Transverse colon (tissue), 4 donors: Measurements from ENCODE around the gene MAPK1. TPM values are rescaled to one million over a fixed set of nuclear protein-coding genes. Genes with fewer than 3 reads are reported as not detected.

Experiments used
- DNase-seq: peaks from one replicate; pipeline ENCODE4 v3.0.0-alpha.2; 2019
- H3K27ac ChIP-seq, 4 donors: fragments of 200-600 bp; sonication (generic); 2 replicates each; pipeline ENCODE4 v1.5.1; 2016 to 2018; ENCODE audit warnings: inconsistent platforms in 4 of 4
- H3K27me3 ChIP-seq: fragments of 200-600 bp; sonication (generic); 2 replicates; pipeline ENCODE4 v1.5.1; 2017; ENCODE audit warnings: inconsistent platforms
- H3K36me3 ChIP-seq, 4 donors: fragments of 200-600 bp; sonication (generic); 2 replicates each; pipeline ENCODE4 v1.5.1; 2017 to 2019; ENCODE audit warnings: inconsistent platforms in 4 of 4
- H3K4me1 ChIP-seq, 4 donors: fragments of 200-600 bp; sonication (generic); 2 replicates each; pipeline ENCODE4 v1.5.1; 2017 to 2020; ENCODE audit warnings: inconsistent platforms in 4 of 4
- H3K4me3 ChIP-seq, 4 donors: fragments of 200-600 bp; sonication (generic); 1 replicate in 1 of 4; 2 replicates in 3 of 4; pipeline versions ENCODE4 v1.5.1 to v1.6.1; 2017 to 2019; ENCODE audit warnings: inconsistent platforms in 4 of 4
- H3K9me3 ChIP-seq, 2 donors: fragments of 200-600 bp; sonication (generic); 2 replicates each; pipeline ENCODE4 v1.5.1; 2017 to 2019; ENCODE audit warnings: inconsistent platforms in 2 of 2
- CTCF ChIP-seq, 5 experiments: fragments of 200-600 bp in 3 of 5; fragments of 450-650 bp in 2 of 5; sonication (generic) in 3 of 5; IDR thresholded peaks; 1 replicate in 2 of 5; 2 replicates in 3 of 5; pipeline ENCODE4 v1.5.1; 2016 to 2017; ENCODE audit warnings: antibody characterized with exemption in 5 of 5, inconsistent platforms in 3 of 5, mild to moderate bottlenecking in 2 of 5, moderate library complexity in 1 of 5
- EP300 ChIP-seq: sonication (generic); formaldehyde crosslinking; IDR thresholded peaks from one replicate; pipeline ENCODE4 v1.6.1; 2017; ENCODE audit warnings: antibody characterized with exemption, low read depth
- POLR2A ChIP-seq: fragments of 450-650 bp; IDR thresholded peaks from one replicate; pipeline ENCODE4 v1.6.1; 2016; ENCODE audit warnings: antibody characterized with exemption, mild to moderate bottlenecking, moderate library complexity
- POLR2AphosphoS5 ChIP-seq, 3 donors: sonication (generic); formaldehyde crosslinking; IDR thresholded peaks; one replicate each; pipeline ENCODE4 v1.6.1; 2016; ENCODE audit warnings: antibody characterized with exemption in 3 of 3
- WGBS, 2 donors: methylation state at CpG; one replicate each; pipeline ENCODE4 v1.1.5; 2018; ENCODE audit warnings: low coverage in 1 of 2; 5-methylcytosine and 5-hydroxymethylcytosine counted together
- in situ Hi-C, 4 donors: fragments of 200-750 bp; cut with MboI; loops; one replicate each; pipeline versions ENCODE4 v1.15.0 to v1.15.1; 2017; ENCODE audit warnings: low sequenced_read_pairs in 3 of 4, low pct_ligation_motif_present in 1 of 4, low pct_unique_long_range_greater_than_20kb in 1 of 4
- intact Hi-C: fragments of 100-400 bp; cut with DNase I; formaldehyde crosslinking; loops from one replicate; pipeline ENCODE4 v1.15.1; 2023; ENCODE audit warnings: low total_unique reads
- total RNA-seq, 4 donors: library from RNA; depleted of rRNA; stranded (reverse); fragments of >200 nt; gene quantifications; one replicate each; pipeline ENCODE4 v1.1.0, GENCODE V29; 2016

MAPK1 gene
- total RNA-seq, 4 donors from 2014 or later, result 37.1 to 303 (median 57.0) TPM

- TF ChIP-seq CTCF (IDR thresholded peaks at IDR 0.05) (no peak), POLR2A (no peak)
- no peaks in the 10 kb centered on the region for H3K36me3 ChIP-seq
- intact Hi-C loops, result no loop called here
- H3K4me1 ChIP-seq, result peaks cover 4 to 34% (median 23%) of the 10 kb centered on the region in 4 donors
- no peaks in the 10 kb centered on the region for H3K9me3 ChIP-seq
- peak overlapping the region in 1 of 4 donors; percentile 88 for H3K27ac ChIP-seq
- H3K27me3 ChIP-seq, result no peaks in the 10 kb centered on the region
- DNase-seq, result no peak
- H3K4me3 ChIP-seq, result no peak overlapping the region
- 91 to 94% methylated on average over 6 to 7 of the region's 7 CpGs for WGBS, 2 donors
- in situ Hi-C loops, result no loop called here
These were observed 1.2 kb upstream of the MAPK1 start for GRCh38 chr22:21868651-21869050.

GRCh38 chr22:21866833-21867527 lies 465 bp downstream of the MAPK1 start:
- H3K27ac ChIP-seq, result peak overlapping the region; percentile 88 to 95 (median 89)
- WGBS, 2 donors, result 0 to 1% methylated on average over 4 to 82 of the region's 91 CpGs

GRCh38 chr22:21865041-21865440 lies 2.4 kb downstream of the MAPK1 start:
- Histone ChIP-seq H3K36me3 (no peaks in the 10 kb centered on the region), H3K9me3 (no peaks in the 10 kb centered on the region), H3K27me3 (no peaks in the 10 kb centered on the region), H3K4me3 (peak overlapping the region in 1 of 4 donors; percentile 89), H3K27ac (peak overlapping the region in 1 of 4 donors; percentile 88), H3K4me1 (peaks cover 22 to 69% (median 46%) of the 10 kb centered on the region in 4 donors)
- 36 to 45% methylated on average over 3 of the region's 3 CpGs for WGBS, 2 donors
- DNase-seq, result no peak
- TF ChIP-seq POLR2A (no peak), POLR2AphosphoS5 (IDR thresholded peaks at IDR 0.05) (peak in 1 of 3 donors; percentile 33)
- in situ Hi-C loops (no loop called here), intact Hi-C loops (no loop called here)

More at GRCh38 chr22:21866833-21867527, 465 bp downstream of the MAPK1 start:
- no peaks in the 10 kb centered on the region for H3K27me3 ChIP-seq
- peak overlapping the region; percentile 82 to 99 (median 92) for H3K4me3 ChIP-seq
- in situ Hi-C loops (no loop called here), intact Hi-C loops (no loop called here)
- DNase-seq, result peak; percentile 35
- H3K36me3 ChIP-seq, result no peaks in the 10 kb centered on the region
- peaks cover 4 to 49% (median 28%) of the 10 kb centered on the region in 4 donors for H3K4me1 ChIP-seq
- no peaks in the 10 kb centered on the region for H3K9me3 ChIP-seq
- TF ChIP-seq POLR2A (no peak), CTCF (IDR thresholded peaks at IDR 0.05) (no peak), EP300 (no peak), POLR2AphosphoS5 (IDR thresholded peaks at IDR 0.05) (no peak)

GRCh38 chr22:21862386-21863245 lies 4.8 kb downstream of the MAPK1 start:
- no peak overlapping the region for H3K27ac ChIP-seq
- no peaks in the 10 kb centered on the region for H3K27me3 ChIP-seq
- TF ChIP-seq CTCF (IDR thresholded peaks at IDR 0.05) (no peak), POLR2A (no peak)
- H3K36me3 ChIP-seq, result no peaks in the 10 kb centered on the region
- H3K9me3 ChIP-seq, result no peaks in the 10 kb centered on the region
- 83 to 84% methylated on average over 5 to 9 of the region's 9 CpGs for WGBS, 2 donors
- in situ Hi-C loops, result no loop called here
- intact Hi-C loops, result no loop called here
- peaks cover 31 to 81% (median 60%) of the 10 kb centered on the region in 4 donors for H3K4me1 ChIP-seq
- DNase-seq, result no peak
- H3K4me3 ChIP-seq, result no peak overlapping the region
